HepG2 (cell line): Measurements from ENCODE around the gene PROCR. TPM values are rescaled to one million over a fixed set of nuclear protein-coding genes. Genes with fewer than 3 reads are reported as not detected.

ENCODE experiments used
- ASH2L ChIP-seq: fragments of 300-600, 200-600 bp; sonication (generic); IDR thresholded peaks from 2 replicates; pipeline ENCODE4 v1.7.0; 2017; ENCODE audit warnings: low read depth, mild to moderate bottlenecking, moderate library complexity, mixed read lengths, low read length; ENCODE audit not compliant: insufficient read length
- BORCS8-MEF2B ChIP-seq: sonication (generic); formaldehyde crosslinking; IDR thresholded peaks from 2 replicates; pipeline ENCODE4 v1.8.0; 2022; ENCODE audit warnings: mild to moderate bottlenecking, missing genetic modification reagents
- GATAD1 ChIP-seq: IDR thresholded peaks from 2 replicates; pipeline ENCODE4 v1.6.1; 2016; ENCODE audit warnings: missing genetic modification reagents, missing compliant biosample characterization
- ISX ChIP-seq: sonication (generic); formaldehyde crosslinking; conservative IDR thresholded peaks from 2 replicates; pipeline ENCODE4 v1.5.0; 2020; ENCODE audit warnings: missing genetic modification reagents
- MLLT10 ChIP-seq: sonication (generic); formaldehyde crosslinking; IDR thresholded peaks from 2 replicates; pipeline ENCODE4 v1.4.0; 2020; ENCODE audit warnings: missing genetic modification reagents
- RARG ChIP-seq: sonication (generic); formaldehyde crosslinking; IDR thresholded peaks from 2 replicates; pipeline ENCODE4 v1.4.0; 2020; ENCODE audit warnings: low read depth, mild to moderate bottlenecking, missing genetic modification reagents
- SIN3B ChIP-seq: fragments of 150-350 bp; IDR thresholded peaks from 2 replicates; pipeline ENCODE4 v1.6.1; 2014; ENCODE audit warnings: low read length
- SMC3 ChIP-seq: IDR thresholded peaks from 2 replicates; pipeline ENCODE4 v1.6.1; 2011; ENCODE audit warnings: low read length, improper control_type of control experiment
- SRSF4 ChIP-seq: fragments of 200-400 bp; formaldehyde crosslinking; IDR thresholded peaks from one replicate; pipeline ENCODE4 v1.6.1; 2018; ENCODE audit warnings: mild to moderate bottlenecking, low read depth, low read length, moderate library complexity; ENCODE audit not compliant: poor library complexity, severe bottlenecking
- TBX3 ChIP-seq: fragments of 450-650 bp; IDR thresholded peaks from 2 replicates; pipeline ENCODE4 v1.6.1; 2017; ENCODE audit warnings: antibody characterized with exemption, mild to moderate bottlenecking, inconsistent platforms, borderline replicate concordance
- ZMYM4 ChIP-seq: sonication (generic); formaldehyde crosslinking; IDR thresholded peaks from 2 replicates; pipeline ENCODE4 v1.8.1; 2023; ENCODE audit warnings: mild to moderate bottlenecking, missing genetic modification reagents
- ZNF10 ChIP-seq: sonication (generic); formaldehyde crosslinking; IDR thresholded peaks from 2 replicates; pipeline ENCODE4 v1.4.0; 2020; ENCODE audit warnings: mild to moderate bottlenecking, low read depth, missing genetic modification reagents, borderline replicate concordance
- ZNF234 ChIP-seq: sonication (generic); formaldehyde crosslinking; conservative IDR thresholded peaks from 2 replicates; pipeline ENCODE4 v1.5.1; 2020; ENCODE audit warnings: mild to moderate bottlenecking, missing genetic modification reagents
- ZNF367 ChIP-seq: sonication (generic); formaldehyde crosslinking; IDR thresholded peaks from 2 replicates; pipeline ENCODE4 v1.4.0; 2020; ENCODE audit warnings: missing genetic modification reagents, borderline replicate concordance
- ZNF460 ChIP-seq: sonication (generic); formaldehyde crosslinking; IDR thresholded peaks from 2 replicates; pipeline ENCODE4 v1.5.1; 2020; ENCODE audit warnings: missing genetic modification reagents, mild to moderate bottlenecking, borderline replicate concordance
- ZNF564 ChIP-seq: sonication (generic); formaldehyde crosslinking; IDR thresholded peaks from 2 replicates; pipeline ENCODE4 v1.8.1; 2023; ENCODE audit warnings: mild to moderate bottlenecking, missing genetic modification reagents
- ZNF724P ChIP-seq: sonication (generic); formaldehyde crosslinking; IDR thresholded peaks from 2 replicates; pipeline ENCODE4 v1.8.0; 2022; ENCODE audit warnings: missing genetic modification reagents, borderline replicate concordance
- ZNF772 ChIP-seq: sonication (generic); formaldehyde crosslinking; IDR thresholded peaks from 2 replicates; pipeline ENCODE4 v1.5.0; 2020; ENCODE audit warnings: mild to moderate bottlenecking, missing genetic modification reagents
- ZSCAN12 ChIP-seq: sonication (generic); formaldehyde crosslinking; IDR thresholded peaks from 2 replicates; pipeline ENCODE4 v1.9.0; 2021; ENCODE audit warnings: mild to moderate bottlenecking, missing genetic modification reagents
- polyA plus RNA-seq, 8 experiments: library from polyadenylated mRNA; depleted of rRNA in 3 of 8; stranded (reverse) in 7 of 8; unstranded in 1 of 8; fragments of >200 nt; fragmentation: Illumina TruSeq in 4 of 8; extraction: Trizol in 4 of 8; gene quantifications; 2 replicates each; pipeline versions ENCODE4 v1.2.1 to v1.2.3, GENCODE V29; 2011 to 2016; ENCODE audit warnings: low read depth in 4 of 8, missing spikeins in 1 of 8, mixed read lengths in 1 of 8; ENCODE audit not compliant: insufficient read depth in 1 of 8
- total RNA-seq, 5 experiments: library from RNA; depleted of rRNA; stranded (reverse); fragments of >200 nt; fragmentation: Illumina TruSeq; extraction: Trizol; gene quantifications; 2 replicates each; pipeline ENCODE4 v1.2.3, GENCODE V29; 2016; ENCODE audit warnings: low read depth in 1 of 5
- TF ChIP-seq, protein P1 (sequence below): sonication (generic); formaldehyde crosslinking; IDR thresholded peaks from 2 replicates; pipeline ENCODE4 v1.8.0; 2022; ENCODE audit warnings: mild to moderate bottlenecking, missing genetic modification reagents, borderline replicate concordance
- TF ChIP-seq, protein P2 (sequence below): sonication (generic); formaldehyde crosslinking; IDR thresholded peaks from 2 replicates; pipeline ENCODE4 v1.5.1; 2020; ENCODE audit warnings: mild to moderate bottlenecking, missing genetic modification reagents
- TF ChIP-seq, protein P3 (sequence below): sonication (generic); formaldehyde crosslinking; IDR thresholded peaks from 2 replicates; pipeline ENCODE4 v1.4.0; 2020; ENCODE audit warnings: low read depth, missing genetic modification reagents

The PROCR gene
- total and polyA plus RNA-seq, 2 of the 13 experiments (the other 11 are each of a cell fraction or from before 2014, with no cell fraction given), result 1.4 to 1.7 TPM

- TF ChIP-seq, protein P1, sequence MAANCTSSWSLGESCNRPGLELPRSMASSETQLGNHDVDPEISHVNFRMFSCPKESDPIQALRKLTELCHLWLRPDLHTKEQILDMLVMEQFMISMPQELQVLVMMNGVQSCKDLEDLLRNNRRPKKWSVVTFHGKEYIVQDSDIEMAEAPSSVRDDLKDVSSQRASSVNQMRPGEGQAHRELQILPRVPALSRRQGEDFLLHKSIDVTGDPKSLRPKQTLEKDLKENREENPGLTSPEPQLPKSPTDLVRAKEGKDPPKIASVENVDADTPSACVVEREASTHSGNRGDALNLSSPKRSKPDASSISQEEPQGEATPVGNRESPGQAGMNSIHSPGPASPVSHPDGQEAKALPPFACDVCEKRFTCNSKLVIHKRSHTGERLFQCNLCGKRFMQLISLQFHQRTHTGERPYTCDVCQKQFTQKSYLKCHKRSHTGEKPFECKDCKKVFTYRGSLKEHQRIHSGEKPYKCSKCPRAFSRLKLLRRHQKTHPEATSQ (CRISPR knock-in tag), result no peak
- TF ChIP-seq, protein P2, sequence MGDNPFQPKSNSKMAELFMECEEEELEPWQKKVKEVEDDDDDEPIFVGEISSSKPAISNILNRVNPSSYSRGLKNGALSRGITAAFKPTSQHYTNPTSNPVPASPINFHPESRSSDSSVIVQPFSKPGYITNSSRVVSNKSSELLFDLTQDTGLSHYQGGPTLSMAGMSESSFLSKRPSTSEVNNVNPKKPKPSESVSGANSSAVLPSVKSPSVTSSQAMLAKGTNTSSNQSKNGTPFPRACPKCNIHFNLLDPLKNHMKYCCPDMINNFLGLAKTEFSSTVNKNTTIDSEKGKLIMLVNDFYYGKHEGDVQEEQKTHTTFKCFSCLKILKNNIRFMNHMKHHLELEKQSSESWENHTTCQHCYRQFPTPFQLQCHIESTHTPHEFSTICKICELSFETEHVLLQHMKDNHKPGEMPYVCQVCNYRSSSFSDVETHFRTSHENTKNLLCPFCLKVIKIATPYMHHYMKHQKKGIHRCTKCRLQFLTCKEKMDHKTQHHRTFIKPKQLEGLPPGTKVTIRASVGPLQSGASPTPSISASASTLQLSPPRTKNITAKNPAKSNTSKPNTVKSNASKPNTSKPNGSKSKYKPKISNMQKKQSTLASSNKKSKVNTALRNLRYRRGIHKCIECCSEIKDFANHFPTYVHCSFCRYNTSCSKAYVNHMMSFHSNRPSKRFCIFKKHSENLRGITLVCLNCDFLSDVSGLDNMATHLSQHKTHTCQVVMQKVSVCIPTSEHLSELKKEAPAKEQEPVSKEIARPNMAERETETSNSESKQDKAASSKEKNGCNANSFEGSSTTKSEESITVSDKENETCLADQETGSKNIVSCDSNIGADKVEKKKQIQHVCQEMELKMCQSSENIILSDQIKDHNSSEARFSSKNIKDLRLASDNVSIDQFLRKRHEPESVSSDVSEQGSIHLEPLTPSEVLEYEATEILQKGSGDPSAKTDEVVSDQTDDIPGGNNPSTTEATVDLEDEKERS (CRISPR knock-in tag), result no peak
- TF ChIP-seq BORCS8-MEF2B, result no peak
- TF ChIP-seq MLLT10 (CRISPR knock-in tag), result no peak
- TF ChIP-seq ZNF10, result no peak
- TF ChIP-seq SRSF4, result no peak
- peak; percentile 65 for TF ChIP-seq ASH2L
- TF ChIP-seq TBX3, result peak; percentile 55; the same call in 1 of the 2 replicates
- no peak for TF ChIP-seq SIN3B
- no peak for TF ChIP-seq RARG (CRISPR knock-in tag)
- no peak for TF ChIP-seq ZNF367 (CRISPR knock-in tag)
- TF ChIP-seq ZNF234, result no peak
- TF ChIP-seq ZSCAN12 (CRISPR knock-in tag), result no peak
- no peak for TF ChIP-seq ZMYM4 (CRISPR knock-in tag)
- TF ChIP-seq ISX (CRISPR knock-in tag), result no peak
- no peak for TF ChIP-seq ZNF460 (CRISPR knock-in tag)
- no peak for TF ChIP-seq ZNF724P (CRISPR knock-in tag)
- TF ChIP-seq SMC3, result peak; percentile 18; the same call in 1 of the 2 replicates
- TF ChIP-seq GATAD1 (CRISPR knock-in tag), result no peak
- TF ChIP-seq ZNF564 (CRISPR knock-in tag), result no peak
- TF ChIP-seq, protein P3, sequence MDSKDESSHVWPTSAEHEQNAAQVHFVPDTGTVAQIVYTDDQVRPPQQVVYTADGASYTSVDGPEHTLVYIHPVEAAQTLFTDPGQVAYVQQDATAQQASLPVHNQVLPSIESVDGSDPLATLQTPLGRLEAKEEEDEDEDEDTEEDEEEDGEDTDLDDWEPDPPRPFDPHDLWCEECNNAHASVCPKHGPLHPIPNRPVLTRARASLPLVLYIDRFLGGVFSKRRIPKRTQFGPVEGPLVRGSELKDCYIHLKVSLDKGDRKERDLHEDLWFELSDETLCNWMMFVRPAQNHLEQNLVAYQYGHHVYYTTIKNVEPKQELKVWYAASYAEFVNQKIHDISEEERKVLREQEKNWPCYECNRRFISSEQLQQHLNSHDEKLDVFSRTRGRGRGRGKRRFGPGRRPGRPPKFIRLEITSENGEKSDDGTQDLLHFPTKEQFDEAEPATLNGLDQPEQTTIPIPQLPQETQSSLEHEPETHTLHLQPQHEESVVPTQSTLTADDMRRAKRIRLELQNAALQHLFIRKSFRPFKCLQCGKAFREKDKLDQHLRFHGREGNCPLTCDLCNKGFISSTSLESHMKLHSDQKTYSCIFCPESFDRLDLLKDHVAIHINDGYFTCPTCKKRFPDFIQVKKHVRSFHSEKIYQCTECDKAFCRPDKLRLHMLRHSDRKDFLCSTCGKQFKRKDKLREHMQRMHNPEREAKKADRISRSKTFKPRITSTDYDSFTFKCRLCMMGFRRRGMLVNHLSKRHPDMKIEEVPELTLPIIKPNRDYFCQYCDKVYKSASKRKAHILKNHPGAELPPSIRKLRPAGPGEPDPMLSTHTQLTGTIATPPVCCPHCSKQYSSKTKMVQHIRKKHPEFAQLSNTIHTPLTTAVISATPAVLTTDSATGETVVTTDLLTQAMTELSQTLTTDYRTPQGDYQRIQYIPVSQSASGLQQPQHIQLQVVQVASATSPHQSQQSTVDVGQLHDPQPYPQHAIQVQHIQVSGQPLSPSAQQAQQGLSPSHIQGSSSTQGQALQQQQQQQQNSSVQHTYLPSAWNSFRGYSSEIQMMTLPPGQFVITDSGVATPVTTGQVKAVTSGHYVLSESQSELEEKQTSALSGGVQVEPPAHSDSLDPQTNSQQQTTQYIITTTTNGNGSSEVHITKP (CRISPR knock-in tag), result peak; percentile 72; the same call in 1 of the 2 replicates
- TF ChIP-seq ZNF772 (CRISPR knock-in tag), result no peak
Measured at GRCh38 chr20:35129647-35130069, 42.2 kb upstream of the PROCR start (continued).
